HepG2 (cell line): ENCODE results near the gene KIF20A. TPM values are rescaled to one million over a fixed set of nuclear protein-coding genes. Genes with fewer than 3 reads are reported as not detected.

Experiments
- ATAC-seq: fragments of 200-7000 bp; cut with Tn5 transposase; 3 replicates; pipeline ENCODE4 v1.9.1; 2020; ENCODE audit warnings: mild to moderate bottlenecking, moderate library complexity
- BruUV-seq: library from RNA; stranded (reverse); fragments of 400-500 nt; replicated peaks from 2 replicates; lab custom pipeline; 2021; lab: Mats Ljungman, UMichigan
- CTCF ChIA-PET: fragments of 300-600 bp; formaldehyde crosslinking; extraction: SDS; loops from one replicate; lab custom pipeline; 2021; ENCODE audit warnings: low total read pairs, inconsistent platforms, low intra/inter-chr PET ratio; lab: Yijun Ruan, JAX
- POLR2A ChIA-PET: fragments of 350-600 bp; sonication (Branson Sonifier 250); formaldehyde crosslinking; loops from one replicate; lab custom pipeline; 2020; ENCODE audit warnings: antibody characterized with exemption, inconsistent platforms; lab: Yijun Ruan, JAX
- DNase-seq: peaks from one replicate; pipeline ENCODE4 v3.0.0-alpha.2; 2015; ENCODE audit warnings: low spot score
- FAIRE-seq: peaks from 3 replicates; lab custom pipeline; 2011; peaks lifted over from hg19 to GRCh38; lab: Jason Lieb, UNC
- H2AFZ ChIP-seq: one replicate; pipeline ENCODE4 v1.6.1; 2011; ENCODE audit warnings: low read length, inconsistent platforms
- H3K27ac ChIP-seq: fragments of 300-600 bp; 3 replicates; pipeline ENCODE4 v1.8.0; 2011; ENCODE audit warnings: mixed run types, mild to moderate bottlenecking, mixed read lengths, low read length, inconsistent platforms; ENCODE audit not compliant: insufficient read depth; ENCODE audit errors: extremely low read length
- H3K27me3 ChIP-seq, 2 experiments: fragments of 200-600 bp in 1 of 2; 2 replicates in 1 of 2; 3 replicates in 1 of 2; pipeline versions ENCODE4 v1.6.0 to v1.8.0; 2011; ENCODE audit warnings: low read length in 2 of 2, mild to moderate bottlenecking in 2 of 2, moderate library complexity in 2 of 2, inconsistent platforms in 1 of 2; ENCODE audit not compliant: insufficient read depth in 2 of 2, control insufficient read depth in 1 of 2
- H3K36me3 ChIP-seq, 2 experiments: fragments of 200-600 bp in 1 of 2; replicated peaks in 1 of 2; 2 replicates in 1 of 2; 3 replicates in 1 of 2; pipeline versions ENCODE4 v1.5.1 to v1.8.0; 2011; ENCODE audit warnings: low read length in 2 of 2, inconsistent platforms in 1 of 2; ENCODE audit not compliant: insufficient read depth in 2 of 2, control insufficient read depth in 1 of 2
- H3K4me1 ChIP-seq: 2 replicates; pipeline ENCODE4 v1.5.1; 2012; ENCODE audit warnings: low read length, inconsistent platforms; ENCODE audit not compliant: insufficient read depth
- H3K4me2 ChIP-seq: 2 replicates; pipeline ENCODE4 v1.6.0; 2011; ENCODE audit warnings: low read depth, low read length, inconsistent platforms
- H3K4me3 ChIP-seq, 3 experiments: fragments of 200-600 bp in 1 of 3; sonication (generic), shearing (Covaris generic) in 1 of 3; replicated peaks in 1 of 3; 2 replicates each; pipeline ENCODE4 v1.5.1; 2011 to 2016; ENCODE audit warnings: low read length in 3 of 3, inconsistent platforms in 2 of 3, low read depth in 2 of 3, mild to moderate bottlenecking in 2 of 3, control low read depth in 1 of 3, mixed read lengths in 1 of 3; ENCODE audit not compliant: insufficient read depth in 1 of 3
- H3K79me2 ChIP-seq: one replicate; pipeline ENCODE4 v1.6.1; 2011; ENCODE audit warnings: low read length, inconsistent platforms; ENCODE audit not compliant: insufficient read depth
- H3K9ac ChIP-seq: 2 replicates; pipeline ENCODE4 v1.6.0; 2011; ENCODE audit warnings: mild to moderate bottlenecking, low read depth, low read length, inconsistent platforms; ENCODE audit not compliant: insufficient read depth
- H3K9me3 ChIP-seq: 2 replicates; pipeline ENCODE4 v1.5.1; 2012; ENCODE audit warnings: mild to moderate bottlenecking, low read length
- H4K20me1 ChIP-seq: 2 replicates; pipeline ENCODE4 v1.6.0; 2011; ENCODE audit warnings: inconsistent platforms, mild to moderate bottlenecking, low read length, moderate library complexity; ENCODE audit not compliant: insufficient read depth
- MXD4 ChIP-seq: IDR thresholded peaks from 2 replicates; pipeline ENCODE4 v1.6.1; 2016; ENCODE audit warnings: mild to moderate bottlenecking, missing biosample characterization, missing genetic modification reagents
- SOX6 ChIP-seq, 2 experiments: fragments of 450-650 bp in 1 of 2; sonication (generic) in 1 of 2; formaldehyde crosslinking in 1 of 2; IDR thresholded peaks; 2 replicates each; pipeline versions ENCODE4 v1.4.0 to v1.6.1; 2017 to 2020; ENCODE audit warnings: antibody characterized with exemption in 1 of 2, mild to moderate bottlenecking in 1 of 2, missing genetic modification reagents in 1 of 2
- ZFX ChIP-seq: sonication (generic); formaldehyde crosslinking; IDR thresholded peaks from 2 replicates; pipeline ENCODE4 v1.4.0; 2020; ENCODE audit warnings: mild to moderate bottlenecking, low read depth, missing genetic modification reagents, moderate library complexity
- ZNF451 ChIP-seq: sonication (generic); formaldehyde crosslinking; IDR thresholded peaks from 2 replicates; pipeline ENCODE4 v1.5.0; 2020; ENCODE audit warnings: mild to moderate bottlenecking, missing genetic modification reagents
- WGBS: methylation state at CpG from one replicate; pipeline ENCODE4 v1.1.6; 2017; ENCODE audit warnings: low lambda C conversion rate; 5-methylcytosine and 5-hydroxymethylcytosine counted together
- in situ Hi-C: cut with HindIII; loops from 2 replicates; pipeline ENCODE4 v1.10.0; 2017; ENCODE audit warnings: low pct_unique_long_range_greater_than_20kb; ENCODE audit not compliant: extremely low pct_ligation_motif_present
- intact Hi-C: fragments of 100-400 bp; cut with micrococcal nuclease; formaldehyde crosslinking; loops from one replicate; pipeline ENCODE4 v1.10.0; 2022; ENCODE audit not compliant: unreplicated experiment
- polyA plus RNA-seq, 8 experiments: library from polyadenylated mRNA; depleted of rRNA in 3 of 8; stranded (reverse) in 7 of 8; unstranded in 1 of 8; fragments of >200 nt; fragmentation: Illumina TruSeq in 4 of 8; extraction: Trizol in 4 of 8; gene quantifications; 2 replicates each; pipeline versions ENCODE4 v1.2.1 to v1.2.3, GENCODE V29; 2011 to 2016; ENCODE audit warnings: low read depth in 4 of 8, missing spikeins in 1 of 8, mixed read lengths in 1 of 8; ENCODE audit not compliant: insufficient read depth in 1 of 8
- total RNA-seq, 5 experiments: library from RNA; depleted of rRNA; stranded (reverse); fragments of >200 nt; fragmentation: Illumina TruSeq; extraction: Trizol; gene quantifications; 2 replicates each; pipeline ENCODE4 v1.2.3, GENCODE V29; 2016; ENCODE audit warnings: low read depth in 1 of 5
- TF ChIP-seq, protein P1 (sequence below): sonication (generic); formaldehyde crosslinking; IDR thresholded peaks from 2 replicates; pipeline ENCODE4 v1.9.0; 2021; ENCODE audit warnings: missing genetic modification reagents, mild to moderate bottlenecking, borderline replicate concordance
- TF ChIP-seq, protein P2 (sequence below): IDR thresholded peaks from 2 replicates; pipeline ENCODE4 v1.6.1; 2016; ENCODE audit warnings: missing biosample characterization, missing genetic modification reagents, low read depth
- TF ChIP-seq, protein P3 (sequence below): IDR thresholded peaks from 2 replicates; pipeline ENCODE4 v1.4.0; 2020; ENCODE audit warnings: mild to moderate bottlenecking, missing genetic modification reagents

KIF20A gene
- total and polyA plus RNA-seq, 2 of the 13 experiments (the other 11 are each of a cell fraction or from before 2014, with no cell fraction given), result 17.1 to 66.8 TPM

DNA sequence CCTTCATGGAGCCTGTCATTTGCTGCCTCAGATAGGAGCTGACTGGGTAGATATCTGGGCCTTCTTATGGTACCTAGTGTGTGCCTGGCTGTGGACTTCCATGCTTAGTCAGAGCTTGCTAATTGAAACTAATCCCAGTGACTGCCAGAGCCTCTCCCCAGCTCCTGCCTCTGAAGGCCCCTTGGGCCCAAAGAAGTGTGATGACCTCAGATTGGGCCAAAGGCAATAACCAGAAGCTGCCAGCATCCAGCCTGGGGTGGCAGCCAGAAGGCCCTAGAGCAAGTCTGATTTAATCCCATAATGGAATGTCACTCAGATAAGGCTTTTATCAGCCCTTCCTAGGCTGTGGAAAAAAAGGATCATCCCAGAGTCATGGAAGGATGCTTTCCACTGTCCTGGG is 51.3 kb downstream of the KIF20A start (continued):
- TF ChIP-seq, protein P1, sequence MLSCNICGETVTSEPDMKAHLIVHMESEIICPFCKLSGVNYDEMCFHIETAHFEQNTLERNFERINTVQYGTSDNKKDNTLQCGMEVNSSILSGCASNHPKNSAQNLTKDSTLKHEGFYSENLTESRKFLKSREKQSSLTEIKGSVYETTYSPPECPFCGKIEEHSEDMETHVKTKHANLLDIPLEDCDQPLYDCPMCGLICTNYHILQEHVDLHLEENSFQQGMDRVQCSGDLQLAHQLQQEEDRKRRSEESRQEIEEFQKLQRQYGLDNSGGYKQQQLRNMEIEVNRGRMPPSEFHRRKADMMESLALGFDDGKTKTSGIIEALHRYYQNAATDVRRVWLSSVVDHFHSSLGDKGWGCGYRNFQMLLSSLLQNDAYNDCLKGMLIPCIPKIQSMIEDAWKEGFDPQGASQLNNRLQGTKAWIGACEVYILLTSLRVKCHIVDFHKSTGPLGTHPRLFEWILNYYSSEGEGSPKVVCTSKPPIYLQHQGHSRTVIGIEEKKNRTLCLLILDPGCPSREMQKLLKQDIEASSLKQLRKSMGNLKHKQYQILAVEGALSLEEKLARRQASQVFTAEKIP (CRISPR knock-in tag), result no peak

DNA sequence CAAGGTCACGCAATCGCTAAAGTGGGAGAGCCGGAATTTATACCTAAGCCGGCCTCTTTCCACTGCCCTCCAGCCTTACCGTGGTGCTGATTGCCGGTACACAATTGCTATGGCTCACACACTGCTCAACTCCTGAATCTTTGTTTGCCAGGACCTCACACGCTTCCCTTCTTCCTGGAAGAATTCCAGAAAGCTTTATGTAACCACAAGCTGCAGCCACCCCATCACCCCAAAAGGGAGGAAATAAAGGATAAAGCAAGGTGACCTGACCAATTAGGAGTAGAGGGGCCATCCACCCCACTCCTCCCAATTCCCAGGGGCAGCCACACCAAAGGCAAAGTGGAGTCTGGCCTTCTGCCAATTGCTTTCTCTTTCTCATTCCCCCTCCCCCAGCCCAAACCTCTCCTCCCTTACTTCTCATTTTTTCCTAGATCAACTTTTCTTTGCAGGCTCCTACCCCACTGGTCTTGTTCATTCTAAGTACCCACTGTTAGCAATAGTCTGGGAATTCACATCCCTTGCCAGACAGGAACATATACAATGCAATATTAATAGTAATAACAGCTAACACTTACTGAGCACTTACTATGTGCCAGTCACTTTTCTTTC is 52.2 kb downstream of the KIF20A start:
- peak overlapping the region in 1 of 3 experiments; percentile 4; a peak in 1 of 6 replicates for H3K4me3 ChIP-seq
- no peaks in the 10 kb centered on the region for H3K79me2 ChIP-seq
- ChIA-PET POLR2A (no interaction called here), CTCF (no interaction called here)
- H3K4me2 ChIP-seq, result peak overlapping the region; percentile 40
- H3K27ac ChIP-seq, result no peak overlapping the region
- H3K4me1 ChIP-seq, result peaks cover 28% of the 10 kb centered on the region
- H3K9ac ChIP-seq, result no peak overlapping the region
- ATAC-seq, result peak; percentile 86
- H4K20me1 ChIP-seq, result no peaks in the 10 kb centered on the region
- no peaks in the 10 kb centered on the region for H3K27me3 ChIP-seq
- no TSS peak for BruUV-seq
- H3K9me3 ChIP-seq, result peaks cover 14% of the 10 kb centered on the region; the same call in 1 of the 2 replicates
- peak; percentile 28 for FAIRE-seq
- intact Hi-C loops, result no loop called here
- DNase-seq, result peak; percentile 18
- WGBS, result 0% methylated on average over 7 of the region's 7 CpGs
- H2AFZ ChIP-seq, result no peak overlapping the region
- in situ Hi-C loops, result no loop called here
- H3K36me3 ChIP-seq, result no peaks in the 10 kb centered on the region
- TF ChIP-seq ZFX, result no peak
- TF ChIP-seq, protein P2, sequence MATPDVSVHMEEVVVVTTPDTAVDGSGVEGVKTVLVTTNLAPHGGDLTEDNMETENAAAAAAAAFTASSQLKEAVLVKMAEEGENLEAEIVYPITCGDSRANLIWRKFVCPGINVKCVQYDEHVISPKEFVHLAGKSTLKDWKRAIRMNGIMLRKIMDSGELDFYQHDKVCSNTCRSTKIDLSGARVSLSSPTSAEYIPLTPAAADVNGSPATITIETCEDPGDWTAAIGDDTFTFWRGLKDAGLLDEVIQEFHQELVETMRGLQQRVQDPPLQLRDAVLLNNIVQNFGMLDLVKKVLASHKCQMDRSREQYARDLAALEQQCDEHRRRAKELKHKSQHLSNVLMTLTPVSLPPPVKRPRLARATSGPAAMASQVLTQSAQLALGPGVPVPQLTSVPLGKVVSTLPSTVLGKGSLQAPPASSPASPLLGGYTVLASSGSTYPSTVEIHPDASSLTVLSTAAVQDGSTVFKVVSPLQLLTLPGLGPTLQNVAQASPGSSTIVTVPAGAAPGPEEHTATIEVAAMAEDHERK, result no peak
- no peak for TF ChIP-seq MXD4
- TF ChIP-seq SOX6 (IDR thresholded peaks at IDR 0.05), result no peak
- TF ChIP-seq SOX6 (CRISPR knock-in tag; IDR thresholded peaks at IDR 0.05), result 0 out of 2 replicates have a peak, but pooled peaks have one; percentile 16
- TF ChIP-seq, protein P3, sequence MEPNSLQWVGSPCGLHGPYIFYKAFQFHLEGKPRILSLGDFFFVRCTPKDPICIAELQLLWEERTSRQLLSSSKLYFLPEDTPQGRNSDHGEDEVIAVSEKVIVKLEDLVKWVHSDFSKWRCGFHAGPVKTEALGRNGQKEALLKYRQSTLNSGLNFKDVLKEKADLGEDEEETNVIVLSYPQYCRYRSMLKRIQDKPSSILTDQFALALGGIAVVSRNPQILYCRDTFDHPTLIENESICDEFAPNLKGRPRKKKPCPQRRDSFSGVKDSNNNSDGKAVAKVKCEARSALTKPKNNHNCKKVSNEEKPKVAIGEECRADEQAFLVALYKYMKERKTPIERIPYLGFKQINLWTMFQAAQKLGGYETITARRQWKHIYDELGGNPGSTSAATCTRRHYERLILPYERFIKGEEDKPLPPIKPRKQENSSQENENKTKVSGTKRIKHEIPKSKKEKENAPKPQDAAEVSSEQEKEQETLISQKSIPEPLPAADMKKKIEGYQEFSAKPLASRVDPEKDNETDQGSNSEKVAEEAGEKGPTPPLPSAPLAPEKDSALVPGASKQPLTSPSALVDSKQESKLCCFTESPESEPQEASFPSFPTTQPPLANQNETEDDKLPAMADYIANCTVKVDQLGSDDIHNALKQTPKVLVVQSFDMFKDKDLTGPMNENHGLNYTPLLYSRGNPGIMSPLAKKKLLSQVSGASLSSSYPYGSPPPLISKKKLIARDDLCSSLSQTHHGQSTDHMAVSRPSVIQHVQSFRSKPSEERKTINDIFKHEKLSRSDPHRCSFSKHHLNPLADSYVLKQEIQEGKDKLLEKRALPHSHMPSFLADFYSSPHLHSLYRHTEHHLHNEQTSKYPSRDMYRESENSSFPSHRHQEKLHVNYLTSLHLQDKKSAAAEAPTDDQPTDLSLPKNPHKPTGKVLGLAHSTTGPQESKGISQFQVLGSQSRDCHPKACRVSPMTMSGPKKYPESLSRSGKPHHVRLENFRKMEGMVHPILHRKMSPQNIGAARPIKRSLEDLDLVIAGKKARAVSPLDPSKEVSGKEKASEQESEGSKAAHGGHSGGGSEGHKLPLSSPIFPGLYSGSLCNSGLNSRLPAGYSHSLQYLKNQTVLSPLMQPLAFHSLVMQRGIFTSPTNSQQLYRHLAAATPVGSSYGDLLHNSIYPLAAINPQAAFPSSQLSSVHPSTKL (CRISPR knock-in tag), result peak; percentile 31; the same call in 1 of the 2 replicates
- no peak for TF ChIP-seq ZNF451 (CRISPR knock-in tag)
